Frontal cortex (tissue), 1 donor: Measurements from ENCODE around the gene CHEK2. TPM values are rescaled to one million over a fixed set of nuclear protein-coding genes. Genes with fewer than 3 reads are reported as not detected.

ENCODE experiments used
- small RNA-seq: library from RNA; depleted of rRNA; stranded (forward); fragments of <200 nt; gene quantifications from one replicate; pipeline ENCODE3, GENCODE V24; 2014
- total RNA-seq: library from RNA; depleted of rRNA; stranded (reverse); fragments of >200 nt; gene quantifications from one replicate; pipeline ENCODE4 v1.2.3, GENCODE V29; 2014

CHEK2 gene
- total RNA-seq, 1 donor from 2014 or later: 4.1 TPM

Small RNA genes lying within 50 kb of the gene (small RNA-seq; reads per million reads assigned to genes)
- gene RN7SL162P: not detected

Other genes with a start within 250 kb of the CHEK2 start
- 79.5 TPM for gene TTC28, start 62.0 kb downstream of the CHEK2 start, total RNA-seq
- 6.9 TPM for gene HSCB, start 219 bp upstream of the CHEK2 start, total RNA-seq
- 27.3 TPM for gene CCDC117, start 30.9 kb upstream of the CHEK2 start, total RNA-seq
- 45.2 TPM for gene XBP1, start 58.7 kb upstream of the CHEK2 start, total RNA-seq
- gene ZNRF3, start 141.8 kb upstream of the CHEK2 start, total RNA-seq: 7.3 TPM